ENCODE data around the gene MAN1C1.

MAN1C1 gene

DNA sequence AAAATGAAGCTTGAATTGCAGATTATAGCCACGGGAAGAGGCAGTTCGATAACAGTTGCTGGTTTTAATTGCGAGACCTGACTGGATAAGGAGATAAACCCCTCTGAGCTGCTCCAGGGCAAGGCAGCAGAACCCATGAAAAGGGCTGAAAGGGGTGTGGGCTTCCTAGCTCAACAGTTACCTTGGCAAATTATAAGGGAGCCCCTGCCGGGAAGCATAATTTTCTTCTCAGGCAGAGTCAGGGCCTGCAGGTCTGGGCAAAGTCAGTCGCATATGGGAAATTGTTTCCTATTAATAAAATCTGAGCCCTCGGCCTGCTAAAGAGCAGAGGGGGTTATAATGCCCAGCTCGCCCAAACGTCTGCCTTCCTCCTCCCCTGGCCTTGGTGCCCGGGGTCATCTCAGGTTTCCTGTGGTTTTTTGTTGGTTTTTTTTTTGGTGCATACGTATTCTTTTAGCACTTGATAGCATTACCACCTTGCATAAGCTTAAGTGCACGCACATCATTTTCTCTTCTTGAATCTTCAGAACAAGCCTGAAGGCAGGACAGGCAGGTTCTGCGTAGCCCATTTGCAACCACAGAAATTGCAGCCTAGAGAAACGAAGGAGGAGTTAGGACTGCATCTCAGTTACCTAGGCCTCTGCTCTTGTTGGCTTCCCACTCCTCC lies 149.5 kb downstream of the MAN1C1 start:
- TF ChIP-seq CTCF (conservative IDR thresholded peaks at IDR 0.05; ENCODE audit: low read depth, low read length), result no peak
- H3K4me3 ChIP-seq (ENCODE audit: low read depth, low read length), result no peak overlapping the region
- DNase-seq (ENCODE audit: low read depth), result no peak

GRCh38 chr1:25766721-25767436 lies 150.3 kb downstream of the MAN1C1 start:
- TF ChIP-seq CTCF (conservative IDR thresholded peaks at IDR 0.05; ENCODE audit: low read depth, low read length), result no peak
- no peak overlapping the region for H3K4me3 ChIP-seq (ENCODE audit: low read depth, low read length)
- no peak for DNase-seq (ENCODE audit: low read depth)

DNA sequence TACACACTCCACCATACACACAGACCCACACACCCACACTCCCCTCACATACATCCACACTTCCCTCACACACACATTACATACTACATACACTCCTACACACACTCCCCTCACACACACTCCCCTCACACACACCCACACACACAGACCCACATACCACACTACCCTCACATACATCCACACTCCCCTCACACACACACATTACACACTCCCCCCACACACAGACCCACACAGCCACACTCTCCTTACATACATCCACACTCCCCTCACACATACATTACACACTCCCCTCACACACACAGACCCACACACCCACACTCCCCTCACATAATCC lies 150.8 kb downstream of the MAN1C1 start:
- no peak overlapping the region for H3K4me3 ChIP-seq (ENCODE audit: low read depth, low read length)
- no peak for TF ChIP-seq CTCF (conservative IDR thresholded peaks at IDR 0.05; ENCODE audit: low read depth, low read length)
- no peak for DNase-seq (ENCODE audit: low read depth)

GRCh38 chr1:25768999-25769398 lies 152.4 kb downstream of the MAN1C1 start:
- no peak overlapping the region for H3K4me3 ChIP-seq (ENCODE audit: low read depth, low read length)
- TF ChIP-seq CTCF (conservative IDR thresholded peaks at IDR 0.05; ENCODE audit: low read depth, low read length), result no peak
- DNase-seq (ENCODE audit: low read depth), result no peak

- H3K4me3 ChIP-seq (ENCODE audit: low read depth, low read length), result no peak overlapping the region
- TF ChIP-seq CTCF (conservative IDR thresholded peaks at IDR 0.05; ENCODE audit: low read depth, low read length), result no peak
- DNase-seq (ENCODE audit: low read depth), result no peak
These were observed 153.2 kb downstream of the MAN1C1 start for GRCh38 chr1:25769625-25770383.

- DNase-seq (ENCODE audit: low read depth), result no peak
- TF ChIP-seq CTCF (conservative IDR thresholded peaks at IDR 0.05; ENCODE audit: low read depth, low read length), result no peak
- H3K4me3 ChIP-seq (ENCODE audit: low read depth, low read length), result no peak overlapping the region
These were observed 154.1 kb downstream of the MAN1C1 start for GRCh38 chr1:25770541-25771220.

All from choroid plexus epithelial cell (primary cell).